ENCODE data around the gene C1QTNF12.

DNA sequence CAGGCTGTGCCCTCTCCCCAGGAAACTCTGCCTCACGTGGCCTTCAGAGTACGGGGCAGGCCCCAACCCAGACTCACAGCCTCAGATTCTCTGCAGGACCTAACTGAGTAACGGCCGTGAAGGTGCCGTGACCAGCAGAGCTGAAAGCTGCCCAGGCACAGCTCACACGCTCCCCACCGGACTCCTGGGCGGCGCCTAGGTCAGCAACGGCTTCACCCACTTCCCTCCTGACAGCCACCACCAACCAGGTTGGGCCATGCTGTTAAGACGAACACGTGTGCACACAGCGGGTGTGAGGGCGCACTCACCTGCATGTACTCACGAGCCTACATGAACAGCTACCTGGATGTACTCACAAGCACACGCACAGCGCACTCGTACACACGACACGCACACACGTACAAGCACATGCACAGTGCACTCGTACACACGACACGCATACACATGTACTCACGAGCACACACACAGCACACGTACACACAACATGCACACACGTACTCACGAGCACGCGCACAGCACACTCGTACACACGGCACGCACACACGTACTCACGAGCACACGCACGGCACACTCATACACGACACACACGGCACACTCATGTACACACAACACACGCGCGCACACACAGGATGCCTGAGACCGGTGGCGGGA is 23.8 kb downstream of the C1QTNF12 start:
- TF ChIP-seq, protein P1, sequence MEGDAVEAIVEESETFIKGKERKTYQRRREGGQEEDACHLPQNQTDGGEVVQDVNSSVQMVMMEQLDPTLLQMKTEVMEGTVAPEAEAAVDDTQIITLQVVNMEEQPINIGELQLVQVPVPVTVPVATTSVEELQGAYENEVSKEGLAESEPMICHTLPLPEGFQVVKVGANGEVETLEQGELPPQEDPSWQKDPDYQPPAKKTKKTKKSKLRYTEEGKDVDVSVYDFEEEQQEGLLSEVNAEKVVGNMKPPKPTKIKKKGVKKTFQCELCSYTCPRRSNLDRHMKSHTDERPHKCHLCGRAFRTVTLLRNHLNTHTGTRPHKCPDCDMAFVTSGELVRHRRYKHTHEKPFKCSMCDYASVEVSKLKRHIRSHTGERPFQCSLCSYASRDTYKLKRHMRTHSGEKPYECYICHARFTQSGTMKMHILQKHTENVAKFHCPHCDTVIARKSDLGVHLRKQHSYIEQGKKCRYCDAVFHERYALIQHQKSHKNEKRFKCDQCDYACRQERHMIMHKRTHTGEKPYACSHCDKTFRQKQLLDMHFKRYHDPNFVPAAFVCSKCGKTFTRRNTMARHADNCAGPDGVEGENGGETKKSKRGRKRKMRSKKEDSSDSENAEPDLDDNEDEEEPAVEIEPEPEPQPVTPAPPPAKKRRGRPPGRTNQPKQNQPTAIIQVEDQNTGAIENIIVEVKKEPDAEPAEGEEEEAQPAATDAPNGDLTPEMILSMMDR (IDR thresholded peaks at IDR 0.05) = no peak
- no peak for TF ChIP-seq EZH2 (IDR thresholded peaks at IDR 0.05)

All from neural progenitor cell (in vitro differentiated cells).